HepG2 (cell line): ENCODE data around the gene EPDR1. TPM values are rescaled to one million over a fixed set of nuclear protein-coding genes. Genes with fewer than 3 reads are reported as not detected.
A peak's percentile ranks its signal among the peaks of the same experiment; 100 is the strongest.

Source experiments
- ESRRA ChIP-seq: sonication (generic); formaldehyde crosslinking; IDR thresholded peaks from 2 replicates; pipeline ENCODE4 v1.5.1; 2020; ENCODE audit warnings: mild to moderate bottlenecking, low read depth, missing genetic modification reagents
- MLLT10 ChIP-seq: sonication (generic); formaldehyde crosslinking; IDR thresholded peaks from 2 replicates; pipeline ENCODE4 v1.4.0; 2020; ENCODE audit warnings: missing genetic modification reagents
- TBX2 ChIP-seq: sonication (generic); formaldehyde crosslinking; IDR thresholded peaks from 2 replicates; pipeline ENCODE4 v1.5.0; 2020; ENCODE audit warnings: missing genetic modification reagents, mild to moderate bottlenecking, borderline replicate concordance
- WIZ ChIP-seq: sonication (generic); formaldehyde crosslinking; IDR thresholded peaks from 2 replicates; pipeline ENCODE4 v1.5.1; 2020; ENCODE audit warnings: mild to moderate bottlenecking, missing genetic modification reagents
- ZBTB38 ChIP-seq: sonication (generic); formaldehyde crosslinking; IDR thresholded peaks from 2 replicates; pipeline ENCODE4 v1.5.1; 2020; ENCODE audit warnings: mild to moderate bottlenecking, missing genetic modification reagents
- ZFY ChIP-seq: sonication (generic); formaldehyde crosslinking; IDR thresholded peaks from 2 replicates; pipeline ENCODE4 v1.4.0; 2020; ENCODE audit warnings: missing genetic modification reagents
- ZNF101 ChIP-seq: sonication (generic); formaldehyde crosslinking; IDR thresholded peaks from 2 replicates; pipeline ENCODE4 v1.4.0; 2020; ENCODE audit warnings: mild to moderate bottlenecking, low read depth, missing genetic modification reagents, borderline replicate concordance
- ZNF230 ChIP-seq: sonication (generic); formaldehyde crosslinking; IDR thresholded peaks from 2 replicates; pipeline ENCODE4 v1.4.0; 2020; ENCODE audit warnings: mild to moderate bottlenecking, missing genetic modification reagents
- ZNF776 ChIP-seq: sonication (generic); formaldehyde crosslinking; IDR thresholded peaks from 2 replicates; pipeline ENCODE4 v1.4.0; 2020; ENCODE audit warnings: mild to moderate bottlenecking, missing genetic modification reagents
- ZNF841 ChIP-seq: sonication (generic); formaldehyde crosslinking; IDR thresholded peaks from 2 replicates; pipeline ENCODE4 v1.8.1; 2023; ENCODE audit warnings: missing genetic modification reagents, borderline replicate concordance
- polyA plus RNA-seq, 8 experiments: library from polyadenylated mRNA; depleted of rRNA in 3 of 8; stranded (reverse) in 7 of 8; unstranded in 1 of 8; fragments of >200 nt; fragmentation: Illumina TruSeq in 4 of 8; extraction: Trizol in 4 of 8; gene quantifications; 2 replicates each; pipeline versions ENCODE4 v1.2.1 to v1.2.3, GENCODE V29; 2011 to 2016; ENCODE audit warnings: low read depth in 4 of 8, missing spikeins in 1 of 8, mixed read lengths in 1 of 8; ENCODE audit not compliant: insufficient read depth in 1 of 8
- total RNA-seq, 5 experiments: library from RNA; depleted of rRNA; stranded (reverse); fragments of >200 nt; fragmentation: Illumina TruSeq; extraction: Trizol; gene quantifications; 2 replicates each; pipeline ENCODE4 v1.2.3, GENCODE V29; 2016; ENCODE audit warnings: low read depth in 1 of 5
- TF ChIP-seq, protein P1 (sequence below): IDR thresholded peaks from 2 replicates; pipeline ENCODE4 v1.6.1; 2016; ENCODE audit warnings: low read depth
- TF ChIP-seq, protein P2 (sequence below), 2 experiments: IDR thresholded peaks; 2 replicates each; pipeline ENCODE4 v1.6.1; 2011 to 2012; ENCODE audit warnings: low read length in 2 of 2, borderline replicate concordance in 1 of 2, low read depth in 1 of 2, mild to moderate bottlenecking in 1 of 2, moderate library complexity in 1 of 2
- TF ChIP-seq, protein P3 (sequence below): sonication (generic); formaldehyde crosslinking; IDR thresholded peaks from 2 replicates; pipeline ENCODE4 v1.4.0; 2020; ENCODE audit warnings: low read depth, mild to moderate bottlenecking, missing genetic modification reagents
- TF ChIP-seq, protein P4 (sequence below): sonication (generic); formaldehyde crosslinking; IDR thresholded peaks from 2 replicates; pipeline ENCODE4 v1.4.0; 2020; ENCODE audit warnings: missing genetic modification reagents, low read depth, mild to moderate bottlenecking, borderline replicate concordance
- TF ChIP-seq, protein P5 (sequence below): sonication (generic); formaldehyde crosslinking; IDR thresholded peaks from 2 replicates; pipeline ENCODE4 v1.5.0; 2020; ENCODE audit warnings: missing genetic modification reagents, mild to moderate bottlenecking, borderline replicate concordance
- TF ChIP-seq, protein P6 (sequence below): sonication (generic); formaldehyde crosslinking; IDR thresholded peaks from 2 replicates; pipeline ENCODE4 v1.5.0; 2020; ENCODE audit warnings: mild to moderate bottlenecking, missing genetic modification reagents
- TF ChIP-seq, protein P7 (sequence below): sonication (generic); formaldehyde crosslinking; IDR thresholded peaks from 2 replicates; pipeline ENCODE4 v1.5.1; 2020; ENCODE audit warnings: mild to moderate bottlenecking, missing genetic modification reagents, borderline replicate concordance

Gene EPDR1
- total and polyA plus RNA-seq, 2 of the 13 experiments (the other 11 are each of a cell fraction or from before 2014, with no cell fraction given) = 38.3 to 50.2 TPM

DNA sequence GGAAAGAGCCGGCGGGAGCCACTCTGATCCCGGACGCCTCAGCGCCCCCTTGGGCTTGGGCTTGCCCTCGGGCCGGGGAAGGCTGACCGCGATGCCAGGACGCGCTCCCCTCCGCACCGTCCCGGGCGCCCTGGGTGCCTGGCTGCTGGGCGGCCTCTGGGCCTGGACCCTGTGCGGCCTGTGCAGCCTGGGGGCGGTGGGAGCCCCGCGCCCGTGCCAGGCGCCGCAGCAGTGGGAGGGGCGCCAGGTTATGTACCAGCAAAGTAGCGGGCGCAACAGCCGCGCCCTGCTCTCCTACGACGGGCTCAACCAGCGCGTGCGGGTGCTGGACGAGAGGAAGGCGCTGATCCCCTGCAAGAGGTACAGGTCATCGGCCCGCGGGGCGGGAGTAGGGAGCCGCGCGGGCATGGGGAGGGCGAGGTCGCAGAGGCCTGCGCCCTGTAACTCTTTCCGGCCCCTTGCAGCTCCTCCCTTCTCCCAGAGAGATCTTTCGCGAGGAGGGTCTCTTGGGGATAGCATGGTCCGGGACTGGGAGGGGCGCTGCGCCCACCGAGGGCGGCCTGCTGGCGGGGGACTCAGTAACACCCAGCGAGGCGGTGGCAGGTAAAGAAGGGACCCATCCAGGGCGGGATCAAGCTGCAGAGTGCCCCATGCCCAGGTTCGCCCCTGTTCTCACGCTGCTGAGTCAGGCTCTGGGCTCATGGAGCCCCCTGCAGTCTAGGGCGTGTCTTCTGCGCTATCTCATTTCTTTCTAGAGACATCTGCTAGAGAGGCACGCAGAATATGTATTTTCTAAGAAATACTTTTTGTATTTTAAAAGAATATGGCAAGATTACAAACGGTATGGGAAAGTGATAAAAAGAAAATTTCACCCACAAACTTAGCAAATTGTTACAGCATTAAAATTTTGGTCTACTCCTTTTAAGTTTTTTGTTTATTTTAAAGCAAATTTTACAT, 687 bp downstream of the EPDR1 start (continued):
- TF ChIP-seq, protein P1, sequence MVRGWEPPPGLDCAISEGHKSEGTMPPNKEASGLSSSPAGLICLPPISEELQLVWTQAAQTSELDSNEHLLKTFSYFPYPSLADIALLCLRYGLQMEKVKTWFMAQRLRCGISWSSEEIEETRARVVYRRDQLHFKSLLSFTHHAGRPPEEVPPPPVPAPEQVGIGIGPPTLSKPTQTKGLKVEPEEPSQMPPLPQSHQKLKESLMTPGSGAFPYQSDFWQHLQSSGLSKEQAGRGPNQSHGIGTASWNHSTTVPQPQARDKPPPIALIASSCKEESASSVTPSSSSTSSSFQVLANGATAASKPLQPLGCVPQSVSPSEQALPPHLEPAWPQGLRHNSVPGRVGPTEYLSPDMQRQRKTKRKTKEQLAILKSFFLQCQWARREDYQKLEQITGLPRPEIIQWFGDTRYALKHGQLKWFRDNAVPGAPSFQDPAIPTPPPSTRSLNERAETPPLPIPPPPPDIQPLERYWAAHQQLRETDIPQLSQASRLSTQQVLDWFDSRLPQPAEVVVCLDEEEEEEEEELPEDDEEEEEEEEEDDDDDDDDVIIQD (CRISPR knock-in tag) = no peak
- peak; percentile 78; the same call in 1 of the 2 replicates for TF ChIP-seq ZNF776 (CRISPR knock-in tag)
- TF ChIP-seq, protein P2, sequence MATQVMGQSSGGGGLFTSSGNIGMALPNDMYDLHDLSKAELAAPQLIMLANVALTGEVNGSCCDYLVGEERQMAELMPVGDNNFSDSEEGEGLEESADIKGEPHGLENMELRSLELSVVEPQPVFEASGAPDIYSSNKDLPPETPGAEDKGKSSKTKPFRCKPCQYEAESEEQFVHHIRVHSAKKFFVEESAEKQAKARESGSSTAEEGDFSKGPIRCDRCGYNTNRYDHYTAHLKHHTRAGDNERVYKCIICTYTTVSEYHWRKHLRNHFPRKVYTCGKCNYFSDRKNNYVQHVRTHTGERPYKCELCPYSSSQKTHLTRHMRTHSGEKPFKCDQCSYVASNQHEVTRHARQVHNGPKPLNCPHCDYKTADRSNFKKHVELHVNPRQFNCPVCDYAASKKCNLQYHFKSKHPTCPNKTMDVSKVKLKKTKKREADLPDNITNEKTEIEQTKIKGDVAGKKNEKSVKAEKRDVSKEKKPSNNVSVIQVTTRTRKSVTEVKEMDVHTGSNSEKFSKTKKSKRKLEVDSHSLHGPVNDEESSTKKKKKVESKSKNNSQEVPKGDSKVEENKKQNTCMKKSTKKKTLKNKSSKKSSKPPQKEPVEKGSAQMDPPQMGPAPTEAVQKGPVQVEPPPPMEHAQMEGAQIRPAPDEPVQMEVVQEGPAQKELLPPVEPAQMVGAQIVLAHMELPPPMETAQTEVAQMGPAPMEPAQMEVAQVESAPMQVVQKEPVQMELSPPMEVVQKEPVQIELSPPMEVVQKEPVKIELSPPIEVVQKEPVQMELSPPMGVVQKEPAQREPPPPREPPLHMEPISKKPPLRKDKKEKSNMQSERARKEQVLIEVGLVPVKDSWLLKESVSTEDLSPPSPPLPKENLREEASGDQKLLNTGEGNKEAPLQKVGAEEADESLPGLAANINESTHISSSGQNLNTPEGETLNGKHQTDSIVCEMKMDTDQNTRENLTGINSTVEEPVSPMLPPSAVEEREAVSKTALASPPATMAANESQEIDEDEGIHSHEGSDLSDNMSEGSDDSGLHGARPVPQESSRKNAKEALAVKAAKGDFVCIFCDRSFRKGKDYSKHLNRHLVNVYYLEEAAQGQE (IDR thresholded peaks at IDR 0.05; ENCODE audit: borderline replicate concordance in 1 of 2, low read depth in 1 of 2, low read length in 2 of 2) = peak in 1 of 2 experiments; percentile 29; a peak in 1 of 4 replicates
- TF ChIP-seq, protein P3, sequence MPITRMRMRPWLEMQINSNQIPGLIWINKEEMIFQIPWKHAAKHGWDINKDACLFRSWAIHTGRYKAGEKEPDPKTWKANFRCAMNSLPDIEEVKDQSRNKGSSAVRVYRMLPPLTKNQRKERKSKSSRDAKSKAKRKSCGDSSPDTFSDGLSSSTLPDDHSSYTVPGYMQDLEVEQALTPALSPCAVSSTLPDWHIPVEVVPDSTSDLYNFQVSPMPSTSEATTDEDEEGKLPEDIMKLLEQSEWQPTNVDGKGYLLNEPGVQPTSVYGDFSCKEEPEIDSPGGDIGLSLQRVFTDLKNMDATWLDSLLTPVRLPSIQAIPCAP (CRISPR knock-in tag) = no peak
- no peak for TF ChIP-seq ZNF230
- TF ChIP-seq, protein P4, sequence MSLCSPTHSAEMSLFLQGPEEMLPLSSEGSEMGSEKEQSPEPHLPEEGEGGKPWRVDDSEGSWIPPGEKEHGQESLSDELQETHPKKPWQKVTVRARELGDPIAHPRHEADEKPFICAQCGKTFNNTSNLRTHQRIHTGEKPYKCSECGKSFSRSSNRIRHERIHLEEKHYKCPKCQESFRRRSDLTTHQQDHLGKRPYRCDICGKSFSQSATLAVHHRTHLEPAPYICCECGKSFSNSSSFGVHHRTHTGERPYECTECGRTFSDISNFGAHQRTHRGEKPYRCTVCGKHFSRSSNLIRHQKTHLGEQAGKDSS (CRISPR knock-in tag) = peak; percentile 4; the same call in 1 of the 2 replicates
- TF ChIP-seq, protein P5, sequence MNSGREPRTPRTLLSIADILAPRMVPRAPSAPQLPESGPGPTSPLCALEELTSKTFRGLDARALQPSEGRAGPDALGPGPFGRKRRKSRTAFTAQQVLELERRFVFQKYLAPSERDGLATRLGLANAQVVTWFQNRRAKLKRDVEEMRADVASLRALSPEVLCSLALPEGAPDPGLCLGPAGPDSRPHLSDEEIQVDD (CRISPR knock-in tag) = 0 out of 2 replicates have a peak, but pooled peaks have one; percentile 30
- TF ChIP-seq, protein P6, sequence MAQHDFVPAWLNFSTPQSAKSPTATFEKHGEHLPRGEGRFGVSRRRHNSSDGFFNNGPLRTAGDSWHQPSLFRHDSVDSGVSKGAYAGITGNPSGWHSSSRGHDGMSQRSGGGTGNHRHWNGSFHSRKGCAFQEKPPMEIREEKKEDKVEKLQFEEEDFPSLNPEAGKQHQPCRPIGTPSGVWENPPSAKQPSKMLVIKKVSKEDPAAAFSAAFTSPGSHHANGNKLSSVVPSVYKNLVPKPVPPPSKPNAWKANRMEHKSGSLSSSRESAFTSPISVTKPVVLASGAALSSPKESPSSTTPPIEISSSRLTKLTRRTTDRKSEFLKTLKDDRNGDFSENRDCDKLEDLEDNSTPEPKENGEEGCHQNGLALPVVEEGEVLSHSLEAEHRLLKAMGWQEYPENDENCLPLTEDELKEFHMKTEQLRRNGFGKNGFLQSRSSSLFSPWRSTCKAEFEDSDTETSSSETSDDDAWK = no peak
- TF ChIP-seq, protein P7, sequence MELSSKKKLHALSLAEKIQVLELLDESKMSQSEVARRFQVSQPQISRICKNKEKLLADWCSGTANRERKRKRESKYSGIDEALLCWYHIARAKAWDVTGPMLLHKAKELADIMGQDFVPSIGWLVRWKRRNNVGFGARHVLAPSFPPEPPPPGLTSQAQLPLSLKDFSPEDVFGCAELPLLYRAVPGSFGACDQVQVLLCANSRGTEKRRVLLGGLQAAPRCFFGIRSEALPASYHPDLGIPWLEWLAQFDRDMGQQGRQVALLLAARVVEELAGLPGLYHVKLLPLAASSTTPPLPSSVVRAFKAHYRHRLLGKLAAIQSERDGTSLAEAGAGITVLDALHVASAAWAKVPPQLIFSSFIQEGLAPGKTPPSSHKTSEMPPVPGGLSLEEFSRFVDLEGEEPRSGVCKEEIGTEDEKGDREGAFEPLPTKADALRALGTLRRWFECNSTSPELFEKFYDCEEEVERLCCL = no peak
- TF ChIP-seq ZNF101 = no peak
- peak; percentile 94 for TF ChIP-seq ZFY (CRISPR knock-in tag)
- peak; percentile 27; the same call in 1 of the 2 replicates for TF ChIP-seq ZBTB38 (CRISPR knock-in tag)
- TF ChIP-seq ZNF841 (CRISPR knock-in tag) = no peak
- TF ChIP-seq WIZ = no peak
- no peak for TF ChIP-seq MLLT10 (CRISPR knock-in tag)
- TF ChIP-seq TBX2 (CRISPR knock-in tag) = peak; percentile 75
- TF ChIP-seq ESRRA (CRISPR knock-in tag) = peak; percentile 56; the same call in 1 of the 2 replicates
